ENCODE measurements around the gene KRTAP15-1.

- TF ChIP-seq, protein P1, sequence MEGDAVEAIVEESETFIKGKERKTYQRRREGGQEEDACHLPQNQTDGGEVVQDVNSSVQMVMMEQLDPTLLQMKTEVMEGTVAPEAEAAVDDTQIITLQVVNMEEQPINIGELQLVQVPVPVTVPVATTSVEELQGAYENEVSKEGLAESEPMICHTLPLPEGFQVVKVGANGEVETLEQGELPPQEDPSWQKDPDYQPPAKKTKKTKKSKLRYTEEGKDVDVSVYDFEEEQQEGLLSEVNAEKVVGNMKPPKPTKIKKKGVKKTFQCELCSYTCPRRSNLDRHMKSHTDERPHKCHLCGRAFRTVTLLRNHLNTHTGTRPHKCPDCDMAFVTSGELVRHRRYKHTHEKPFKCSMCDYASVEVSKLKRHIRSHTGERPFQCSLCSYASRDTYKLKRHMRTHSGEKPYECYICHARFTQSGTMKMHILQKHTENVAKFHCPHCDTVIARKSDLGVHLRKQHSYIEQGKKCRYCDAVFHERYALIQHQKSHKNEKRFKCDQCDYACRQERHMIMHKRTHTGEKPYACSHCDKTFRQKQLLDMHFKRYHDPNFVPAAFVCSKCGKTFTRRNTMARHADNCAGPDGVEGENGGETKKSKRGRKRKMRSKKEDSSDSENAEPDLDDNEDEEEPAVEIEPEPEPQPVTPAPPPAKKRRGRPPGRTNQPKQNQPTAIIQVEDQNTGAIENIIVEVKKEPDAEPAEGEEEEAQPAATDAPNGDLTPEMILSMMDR (IDR thresholded peaks at IDR 0.05; ENCODE audit: insufficient read depth, low read length, poor library complexity, severe bottlenecking), result no peak
- no peak for TF ChIP-seq EZH2phosphoT487 (conservative IDR thresholded peaks at IDR 0.05; ENCODE audit: low read length)
Measured at GRCh38 chr21:30447056-30447455, 7.0 kb downstream of the KRTAP15-1 start.
